ENCODE measurements around the gene PRAMEF20.
"Not testable (repeated sequence)": the region's sequence is repeated elsewhere in the genome, so short reads cannot be mapped to it uniquely, and the experiment has no call there.

Gene PRAMEF20

DNA sequence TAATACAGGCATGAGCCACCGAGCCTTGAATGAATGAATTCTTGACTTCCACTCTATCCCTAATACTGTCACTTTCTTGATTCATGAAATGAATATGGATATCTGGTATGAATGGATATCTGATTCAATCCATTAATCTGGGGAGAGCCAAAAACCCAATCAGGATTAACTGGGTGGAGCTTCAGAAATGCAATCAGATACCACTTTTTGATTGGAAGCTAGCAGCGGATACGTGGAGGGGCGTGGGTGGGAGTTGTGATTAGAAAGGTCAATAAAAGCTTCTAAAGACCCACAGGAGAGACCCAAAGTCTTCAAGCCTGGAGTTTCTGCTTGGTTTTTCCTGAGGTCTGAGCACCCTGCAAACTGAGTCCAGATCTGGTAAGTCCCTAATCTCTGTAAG is at the start of gene PRAMEF20:
Gene PRAMEF20 (plus strand): TSS at position 301 of the 400 bp plus-strand sequence. CDS start 5,905 bp downstream, outside the sequence.
- not testable (repeated sequence) for DNase-seq (ENCODE audit: low spot score)

DNA sequence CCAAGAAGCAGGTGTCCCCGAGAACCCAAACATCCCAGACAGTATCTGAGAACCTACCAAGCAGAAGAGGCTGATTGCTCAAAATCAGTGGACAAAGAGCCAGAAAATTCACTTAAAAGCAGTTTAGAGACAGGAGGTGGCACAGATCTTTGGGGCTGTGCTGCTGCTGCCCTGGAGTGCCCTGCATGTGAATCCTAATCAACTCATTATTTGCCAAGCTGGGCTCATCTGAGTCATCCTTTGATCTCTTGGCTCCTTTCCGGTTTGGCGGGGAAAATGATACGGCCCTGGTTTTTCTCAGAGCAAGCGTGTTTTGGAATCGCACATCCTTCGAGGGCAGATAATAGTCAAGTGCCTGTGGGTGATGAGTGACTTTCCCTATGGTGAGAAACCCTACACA is 47.9 kb upstream of the PRAMEF20 start:
- not testable (repeated sequence) for DNase-seq (ENCODE audit: low spot score)

DNA sequence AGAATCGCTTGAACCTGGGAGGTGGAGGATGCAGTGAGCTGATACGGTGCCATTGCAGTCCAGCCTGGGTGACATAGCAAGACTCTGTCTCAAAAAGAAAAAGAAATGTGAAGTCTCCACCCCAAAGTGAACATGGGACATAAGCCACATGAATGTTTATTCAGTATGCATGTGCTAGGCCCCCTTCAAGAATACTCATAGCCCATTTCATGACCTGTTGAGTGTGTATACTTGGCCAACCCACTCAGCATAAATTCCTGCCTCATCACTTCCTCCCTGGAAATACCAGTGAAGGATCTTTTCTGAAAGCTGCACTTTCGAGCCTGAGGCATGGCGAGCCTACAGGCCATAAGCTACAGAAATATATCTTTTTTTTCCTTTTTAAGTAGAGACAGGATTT is 45.3 kb upstream of the PRAMEF20 start:
- not testable (repeated sequence) for DNase-seq (ENCODE audit: low spot score)

DNA sequence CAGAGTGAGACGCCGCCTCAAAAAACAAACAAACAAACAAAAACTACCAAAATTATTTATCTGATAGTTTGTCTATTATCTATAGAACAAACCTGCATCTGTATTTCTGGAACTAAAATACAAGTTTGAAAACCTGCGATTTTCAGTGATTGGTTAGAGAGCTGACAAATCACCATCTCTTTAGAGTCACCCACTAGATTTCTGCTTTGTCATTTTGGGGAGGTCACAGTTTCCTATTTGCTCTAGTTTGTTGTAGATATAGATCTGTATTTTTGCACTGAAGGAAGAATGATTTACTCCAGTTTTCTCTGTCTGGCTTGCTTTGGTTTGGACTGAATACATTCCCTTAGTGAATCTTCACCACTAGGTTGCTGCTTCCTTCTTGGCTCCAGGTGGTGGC is 43.7 kb upstream of the PRAMEF20 start:
- not testable (repeated sequence) for DNase-seq (ENCODE audit: low spot score)

DNA sequence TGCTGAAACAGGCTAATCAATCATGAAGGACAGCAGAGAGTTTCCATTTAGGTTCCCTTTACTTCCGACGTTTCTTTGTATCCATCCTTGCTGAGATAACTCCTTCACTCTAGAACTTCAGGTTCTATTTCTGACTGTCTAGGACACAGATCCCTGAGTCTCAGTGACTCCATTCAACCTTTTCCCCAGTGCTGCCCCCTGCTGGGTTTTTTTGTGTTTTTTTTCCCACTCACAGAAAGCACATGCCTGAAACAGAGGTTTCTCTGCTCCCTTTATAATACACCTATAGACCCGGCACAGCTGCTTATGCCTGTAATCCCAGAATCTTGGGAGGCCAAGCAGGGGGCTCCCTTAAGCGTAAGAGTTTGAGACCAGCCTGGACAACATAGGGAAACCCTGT is 41.7 kb upstream of the PRAMEF20 start:
- DNase-seq (ENCODE audit: low spot score) = not testable (repeated sequence)

DNA sequence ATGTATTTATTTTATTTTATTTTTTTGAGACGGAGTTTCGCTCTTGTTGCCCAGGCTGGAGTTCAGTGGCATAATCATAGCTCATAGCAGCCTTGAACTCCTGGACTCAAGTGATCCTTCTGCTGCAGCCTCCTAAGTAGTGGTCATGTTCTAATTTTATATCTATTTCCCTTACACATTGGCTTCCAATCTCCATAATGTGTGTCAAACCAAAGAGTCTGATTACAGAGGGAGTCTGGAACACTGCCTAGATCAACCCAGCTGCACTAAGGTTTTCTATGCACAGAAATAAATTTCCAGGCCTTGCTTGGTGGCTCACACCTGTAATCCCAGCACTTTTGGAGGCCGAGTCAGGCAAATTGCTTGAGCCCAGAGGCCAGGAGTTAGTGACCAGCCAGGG is 31.3 kb upstream of the PRAMEF20 start:
- DNase-seq (ENCODE audit: low spot score) = not testable (repeated sequence)

DNA sequence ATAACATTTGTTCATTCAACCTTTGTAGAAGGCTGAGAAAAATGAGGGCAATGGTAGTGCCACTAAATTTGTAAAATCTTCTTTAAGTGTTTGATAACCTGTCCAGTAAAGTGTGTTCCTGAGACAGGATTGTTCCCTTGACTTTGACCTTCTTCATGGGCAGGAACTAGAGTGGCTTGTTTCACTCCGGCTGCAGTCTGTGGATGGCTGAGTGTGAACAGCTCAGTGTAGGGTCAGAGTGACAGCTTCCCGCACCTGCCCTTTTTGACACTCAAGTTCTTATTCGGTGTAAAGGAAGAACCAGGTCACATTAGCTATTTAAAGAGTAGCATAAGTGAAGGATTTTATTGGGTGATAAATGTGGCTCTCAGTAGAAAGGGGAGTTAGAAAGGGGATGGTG is 29.9 kb upstream of the PRAMEF20 start:
- DNase-seq (ENCODE audit: low spot score) = not testable (repeated sequence)

DNA sequence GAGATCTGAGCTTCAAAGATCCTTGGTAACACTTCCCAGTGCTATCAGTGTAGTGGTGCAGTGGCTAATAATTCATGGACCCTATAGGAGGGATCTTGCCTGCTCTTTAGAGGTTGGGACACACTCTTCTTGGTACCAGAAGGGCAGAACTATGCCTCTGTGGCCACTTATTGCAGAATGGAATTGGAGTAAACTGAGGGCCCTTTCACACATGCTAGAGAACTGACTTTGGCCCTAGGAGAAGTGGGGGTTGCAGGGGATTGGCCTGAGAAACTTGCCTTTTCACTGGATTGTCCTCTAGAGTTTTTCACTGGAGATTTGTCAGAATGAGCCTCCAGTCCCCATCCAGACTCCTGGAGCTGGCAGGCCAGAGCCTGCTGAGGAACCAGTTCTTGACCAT is 20.9 kb upstream of the PRAMEF20 start, which contains the start of gene PRAMEF17:
Gene PRAMEF17 (plus strand): TSS at position 301 of the 400 bp plus-strand sequence. CDS start 26 bp downstream, at position 327.
- DNase-seq (ENCODE audit: low spot score) = not testable (repeated sequence)

DNA sequence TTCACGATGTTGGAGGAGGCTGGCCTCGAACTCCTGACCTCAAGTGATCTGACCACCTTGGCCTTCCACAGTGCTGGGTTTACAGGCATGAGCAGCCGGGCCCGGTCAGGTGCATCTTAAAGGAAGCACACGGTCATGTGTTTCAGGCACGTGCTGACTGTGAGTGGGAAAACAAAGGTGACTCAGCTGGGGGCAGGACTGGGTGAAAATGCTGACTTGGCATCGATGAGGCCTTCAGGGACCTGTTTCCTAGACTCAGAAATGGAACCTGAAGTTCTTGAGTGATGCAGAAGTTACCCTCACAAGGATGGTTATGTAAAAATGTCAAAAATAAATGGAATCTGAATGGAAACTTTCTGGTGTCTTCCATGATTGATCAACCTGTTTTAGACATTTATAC is 17.2 kb upstream of the PRAMEF20 start:
- not testable (repeated sequence) for DNase-seq (ENCODE audit: low spot score)

DNA sequence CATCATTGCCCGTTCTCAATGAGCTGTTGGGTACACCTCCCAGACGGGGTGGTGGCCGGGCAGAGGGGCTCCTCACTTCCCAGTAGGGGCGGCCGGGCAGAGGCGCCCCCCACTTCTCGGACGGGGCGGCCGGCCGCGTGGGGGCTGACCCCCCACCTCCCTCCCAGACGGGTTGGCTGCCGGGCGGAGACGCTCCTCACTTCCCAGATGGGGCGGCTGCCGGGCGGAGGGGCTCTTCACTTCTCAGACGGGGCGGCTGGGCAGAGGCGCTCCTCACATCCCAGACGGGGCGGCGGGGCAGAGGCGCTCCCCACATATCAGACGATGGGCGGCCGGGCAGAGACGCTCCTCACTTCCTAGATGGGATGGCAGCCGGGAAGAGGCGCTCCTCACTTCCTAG is 15.5 kb upstream of the PRAMEF20 start:
- DNase-seq (ENCODE audit: low spot score) = not testable (repeated sequence)

DNA sequence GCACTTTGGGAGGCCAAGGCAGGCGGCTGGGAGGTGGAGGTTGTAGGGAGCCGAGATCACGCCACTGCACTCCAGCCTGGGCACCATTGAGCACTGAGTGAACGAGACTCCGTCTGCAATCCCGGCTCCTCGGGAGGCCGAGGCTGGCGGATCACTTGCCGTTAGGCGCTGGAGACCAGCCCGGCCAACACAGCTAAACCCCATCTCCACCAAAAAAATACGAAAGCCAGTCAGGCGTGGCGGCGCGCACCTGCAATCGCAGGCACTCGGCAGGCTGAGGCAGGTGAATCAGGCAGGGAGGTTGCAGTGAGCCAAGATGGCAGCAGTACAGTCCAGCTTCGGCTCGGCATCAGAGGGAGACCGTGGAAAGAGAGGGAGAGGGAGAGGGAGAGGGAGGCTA is 14.9 kb upstream of the PRAMEF20 start:
- DNase-seq (ENCODE audit: low spot score) = not testable (repeated sequence)

DNA sequence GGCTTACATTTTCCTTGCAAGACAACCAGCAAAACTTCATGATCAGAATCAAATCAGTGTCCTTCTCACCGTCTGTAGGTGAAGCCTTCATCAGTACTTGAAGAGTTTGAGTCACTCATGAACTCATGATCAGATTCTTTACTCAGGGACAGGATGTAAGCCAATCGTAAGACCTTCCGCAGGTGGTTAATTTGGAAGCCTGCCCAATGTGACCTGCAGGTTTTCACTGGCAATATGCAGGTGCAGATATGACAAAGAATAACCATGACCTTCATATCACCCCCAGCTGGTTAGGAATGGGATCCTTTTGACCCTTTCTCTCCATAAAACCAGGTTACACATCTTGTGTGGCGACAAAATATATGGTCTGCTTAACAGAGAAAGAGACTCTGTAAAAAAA is 2.4 kb upstream of the PRAMEF20 start:
- DNase-seq (ENCODE audit: low spot score) = no peak

DNA sequence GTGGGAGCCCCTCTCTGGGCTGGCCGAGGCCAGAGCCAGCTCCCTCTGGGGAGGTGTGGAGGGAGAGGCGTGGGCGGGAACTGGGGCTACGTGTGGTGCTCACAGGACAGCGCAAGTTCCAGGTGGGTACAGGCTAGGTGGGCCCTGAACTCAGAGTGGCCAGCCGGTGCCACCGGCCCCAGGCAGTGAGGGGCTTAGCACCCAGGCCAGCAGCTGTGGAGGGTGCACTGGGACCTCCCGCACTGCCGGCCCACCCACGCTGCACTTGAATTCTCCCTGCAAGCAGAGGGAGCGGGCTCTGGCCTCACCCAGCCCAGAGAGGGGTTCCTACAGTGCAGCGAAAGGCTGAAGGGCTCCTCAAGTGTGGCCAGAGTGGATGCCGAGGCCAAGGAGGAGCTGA is 20.2 kb downstream of the PRAMEF20 start:
- DNase-seq (ENCODE audit: low spot score) = no peak

DNA sequence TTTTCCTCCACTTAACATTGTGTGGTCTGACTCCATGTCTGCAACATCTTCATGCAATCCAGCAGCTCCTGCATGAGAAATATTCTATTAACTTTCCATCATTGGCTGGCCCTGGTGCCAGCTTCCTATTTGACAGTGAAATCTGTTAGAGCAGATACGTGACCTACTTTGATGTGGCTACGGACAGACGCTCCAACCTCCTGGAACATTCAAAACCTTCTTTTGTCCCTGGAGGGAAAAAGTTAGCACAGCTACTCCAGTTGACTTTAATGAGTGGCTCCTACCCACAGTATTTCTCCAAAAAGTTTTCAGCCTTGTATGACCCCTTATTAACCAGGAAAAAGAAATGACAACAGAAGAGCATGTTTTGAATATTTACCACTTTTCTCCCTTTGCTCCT is 22.0 kb downstream of the PRAMEF20 start:
- no peak for DNase-seq (ENCODE audit: low spot score)

DNA sequence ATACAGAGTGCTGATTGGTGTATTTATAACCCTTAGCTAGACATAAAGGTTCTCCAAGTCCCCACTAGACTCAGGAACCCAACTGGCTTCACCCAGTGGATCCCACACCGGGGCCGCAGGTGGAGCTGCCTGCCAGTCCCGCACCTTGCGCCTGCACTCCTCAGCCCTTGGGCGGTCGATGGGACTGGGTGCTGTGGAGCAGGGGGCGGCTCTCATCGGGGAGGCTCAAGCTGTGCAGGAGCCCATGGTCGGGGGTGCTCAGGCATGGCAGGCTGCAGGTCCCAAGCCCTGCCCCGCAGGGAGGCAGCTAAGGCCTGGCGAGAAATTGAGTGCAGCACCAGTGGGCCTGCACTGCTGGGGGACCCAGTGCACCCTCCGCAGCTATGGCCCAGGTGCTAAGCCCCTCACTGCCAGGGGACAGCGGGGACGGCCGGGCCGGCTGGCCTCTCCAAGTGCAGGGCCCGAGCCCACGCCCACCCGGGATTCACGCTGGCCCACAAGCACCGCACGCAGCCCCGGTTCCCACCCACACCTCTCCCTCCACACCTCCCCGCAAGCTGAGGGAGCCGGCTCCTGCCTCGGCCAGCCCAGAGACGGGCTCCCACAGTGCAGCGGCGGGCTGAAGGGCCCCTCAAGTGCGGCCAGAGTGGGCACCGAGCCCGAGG is 23.6 kb downstream of the PRAMEF20 start:
- not testable (repeated sequence) for DNase-seq (ENCODE audit: low spot score)

DNA sequence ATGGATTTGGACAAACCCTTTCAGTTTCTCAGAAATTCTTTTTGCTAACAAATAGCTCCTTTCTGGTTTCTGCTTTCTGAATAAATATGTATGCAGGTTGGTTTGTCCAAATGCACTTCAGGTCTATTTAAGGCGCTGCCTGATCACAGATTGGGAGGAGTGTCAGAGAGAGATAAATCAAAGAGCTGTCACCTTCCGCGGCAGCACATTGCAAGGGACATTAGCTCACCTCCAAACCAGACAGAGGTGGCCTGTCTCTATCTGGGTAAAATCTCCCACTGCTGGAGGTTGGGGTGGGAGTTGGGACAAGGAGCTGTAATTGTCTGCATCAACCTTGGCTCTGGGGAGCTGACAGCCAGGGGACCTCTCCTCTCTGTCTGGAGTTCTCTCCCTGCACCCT is 25.2 kb downstream of the PRAMEF20 start:
- DNase-seq (ENCODE audit: low spot score) = no peak

DNA sequence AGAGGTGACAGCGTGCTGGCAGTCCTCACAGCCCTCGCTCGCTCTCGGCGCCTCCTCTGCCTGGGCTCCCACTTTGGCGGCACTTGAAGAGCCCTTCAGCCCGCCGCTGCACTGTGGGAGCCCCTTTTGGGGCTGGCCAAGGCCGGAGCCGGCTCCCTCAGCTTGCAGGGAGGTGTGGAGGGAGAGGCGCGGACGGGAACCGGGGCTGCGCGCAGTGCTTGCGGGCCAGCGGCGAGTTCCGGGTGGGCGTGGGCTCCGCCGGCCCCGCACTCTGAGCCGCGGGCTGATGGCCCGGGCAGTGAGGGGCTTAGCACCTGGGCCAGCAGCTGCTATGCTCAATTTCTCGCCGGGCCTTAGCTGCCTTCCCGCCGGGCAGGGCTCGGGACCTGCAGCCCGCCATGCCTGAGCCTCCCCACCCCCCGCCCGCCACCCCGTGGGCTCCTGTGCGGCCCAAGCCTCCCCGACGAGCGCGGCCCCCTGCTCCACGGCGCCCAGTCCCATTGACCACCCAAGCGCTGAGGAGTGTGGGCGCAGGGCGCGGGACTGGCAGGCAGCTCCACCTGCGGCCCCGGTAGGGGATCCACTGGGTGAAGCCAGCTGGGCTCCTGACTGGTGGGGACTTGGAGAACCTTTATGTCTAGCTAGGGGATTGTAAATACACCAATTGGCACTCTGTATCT is 29.0 kb downstream of the PRAMEF20 start:
- not testable (repeated sequence) for DNase-seq (ENCODE audit: low spot score)

DNA sequence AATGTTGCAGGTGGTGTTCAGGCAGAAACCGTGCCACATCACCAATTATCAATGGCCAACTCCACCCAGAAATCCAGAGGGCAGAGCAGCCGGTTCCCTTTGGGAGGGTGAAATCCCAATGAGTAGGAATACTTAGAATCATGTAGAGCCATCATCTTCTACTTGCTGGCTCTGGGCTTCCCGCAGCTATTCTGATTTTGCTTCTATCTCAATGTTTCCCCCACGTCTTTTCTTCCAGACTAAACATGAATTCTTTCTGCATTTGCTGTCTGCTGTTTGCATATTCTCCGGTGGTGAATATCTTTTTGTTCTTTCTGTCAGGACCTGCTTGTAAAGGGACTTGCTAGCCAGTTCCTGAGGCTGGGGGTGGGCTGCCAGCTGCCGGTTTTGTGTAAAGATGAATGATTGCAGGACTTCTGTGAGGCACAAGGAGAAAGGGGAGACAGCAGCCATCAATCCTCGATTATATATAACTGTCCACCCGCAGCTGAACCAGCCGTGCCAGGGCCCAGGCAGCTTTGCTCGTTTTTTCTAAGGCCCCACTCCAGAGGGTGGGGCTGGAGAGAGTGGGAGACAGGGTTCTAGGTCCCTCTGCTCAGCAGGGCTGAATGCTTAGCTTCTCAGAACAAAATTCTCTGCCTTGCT is 33.2 kb downstream of the PRAMEF20 start:
- no peak for DNase-seq (ENCODE audit: low spot score)

DNA sequence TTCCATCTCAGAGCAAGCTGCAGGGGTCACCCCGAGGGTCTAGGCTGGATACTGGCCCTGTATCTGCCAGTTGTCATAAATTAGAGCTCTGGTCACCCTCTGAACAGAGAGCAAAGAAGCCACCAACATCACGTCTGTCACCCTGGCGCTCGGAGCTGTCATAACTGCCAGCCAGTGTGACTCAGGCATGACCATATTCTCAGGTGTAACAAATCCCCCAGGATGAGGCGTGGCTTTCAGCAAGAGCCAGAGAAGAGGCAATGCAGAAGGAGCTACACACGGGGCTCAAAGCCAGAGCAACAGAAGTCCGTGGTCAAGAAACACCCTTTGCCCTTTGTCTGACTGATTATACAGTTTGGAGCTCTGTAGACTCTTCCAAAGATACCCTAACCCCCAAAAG is 40.0 kb downstream of the PRAMEF20 start:
- DNase-seq (ENCODE audit: low spot score) = no peak

DNA sequence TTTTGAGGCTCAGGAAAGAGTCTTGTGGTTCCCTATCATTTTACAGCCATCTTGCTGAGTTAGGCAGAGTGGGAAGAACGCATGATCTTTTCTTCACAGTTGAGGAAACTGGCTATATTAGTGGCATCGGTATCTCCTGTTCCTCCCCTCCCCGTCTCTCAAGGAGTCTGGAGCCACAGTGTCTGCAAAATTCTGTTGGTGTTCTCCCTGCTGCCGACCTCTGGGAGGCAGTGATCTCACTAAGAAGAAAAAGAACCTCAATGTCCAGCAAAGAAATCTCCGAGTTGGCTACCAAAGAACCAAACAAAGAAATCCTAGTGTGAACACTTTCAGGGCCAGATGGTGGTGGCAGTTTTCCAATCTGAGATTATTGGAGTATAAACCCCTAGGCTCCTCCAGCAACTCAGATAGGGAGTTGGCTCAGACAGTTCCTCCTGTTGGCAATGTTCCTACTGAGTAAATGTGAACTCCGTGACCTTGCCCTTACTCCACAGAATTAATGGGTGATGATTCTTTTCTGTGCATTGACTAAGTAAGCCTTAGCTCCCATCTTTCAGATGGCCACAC is 41.2 kb downstream of the PRAMEF20 start:
- no peak for DNase-seq (ENCODE audit: low spot score)

DNA sequence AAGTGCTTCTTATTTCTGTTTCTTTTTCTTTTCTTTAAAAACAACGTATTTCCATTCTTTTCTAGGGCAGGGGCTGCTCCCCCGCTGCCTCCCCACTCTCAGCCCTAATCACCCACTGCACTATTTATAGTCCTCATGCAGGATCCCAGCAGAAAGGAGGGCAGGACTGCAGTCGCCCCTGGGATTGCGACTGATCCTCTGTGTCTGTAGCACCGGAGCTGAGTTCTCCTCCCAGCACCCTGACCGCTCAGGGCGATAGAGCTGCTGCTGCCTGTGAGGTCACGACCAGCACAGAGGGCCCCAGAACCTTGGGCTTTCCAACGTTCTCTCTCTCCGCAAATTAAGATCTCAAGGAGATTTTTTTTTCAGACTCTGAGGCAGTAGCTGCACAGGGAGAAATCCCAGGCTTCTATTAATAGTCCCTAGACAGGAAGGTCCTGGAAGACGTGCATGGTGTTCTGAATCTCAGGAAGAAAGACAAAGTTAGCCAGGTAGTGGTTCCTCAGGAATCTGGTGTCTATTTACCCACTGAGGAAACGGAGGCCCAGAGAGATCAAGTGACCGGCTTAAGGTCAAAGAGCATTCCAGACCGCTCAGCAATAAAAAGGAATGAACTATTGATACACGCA is 46.8 kb downstream of the PRAMEF20 start:
- DNase-seq (ENCODE audit: low spot score) = no peak

DNA sequence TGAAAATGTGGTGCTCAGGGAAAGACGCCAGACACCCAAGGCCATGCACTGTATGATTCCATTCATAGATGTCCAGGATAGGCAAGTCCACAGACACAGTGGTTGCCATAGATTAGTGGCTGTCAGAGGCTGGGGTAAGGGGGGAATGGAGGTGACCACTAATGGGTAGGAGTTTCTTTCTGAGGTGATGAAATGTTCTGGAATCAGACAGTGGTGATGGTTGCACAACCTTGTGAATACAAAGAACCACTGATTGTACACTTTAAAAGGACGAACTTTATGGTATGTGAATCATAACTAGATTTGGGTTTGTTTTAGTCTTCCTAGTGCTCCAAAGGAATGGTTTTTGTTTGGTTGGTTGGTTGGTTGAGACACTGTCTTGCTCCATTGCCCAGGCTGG is 51.7 kb downstream of the PRAMEF20 start:
- DNase-seq (ENCODE audit: low spot score) = no peak
